GM12892 (cell line): ENCODE results near the gene NPEPPS.
"Not testable (repeated sequence)": the region's sequence is repeated elsewhere in the genome, so short reads cannot be mapped to it uniquely, and the experiment has no call there.

Source experiments
- DNase-seq: peaks from one replicate; pipeline ENCODE4 v3.0.0; 2011; ENCODE audit not compliant: insufficient read length
- FAIRE-seq: peaks from 2 replicates; lab custom pipeline; 2011; peaks lifted over from hg19 to GRCh38; lab: Jason Lieb, UNC
- POLR2A ChIP-seq: IDR thresholded peaks from 2 replicates; pipeline ENCODE4 v1.6.1; 2011; ENCODE audit warnings: low read depth, low read length, control low read depth
- POLR2AphosphoS5 ChIP-seq: IDR thresholded peaks from 2 replicates; pipeline ENCODE4 v1.6.1; 2011; ENCODE audit warnings: low read depth, low read length, control low read depth
- TAF1 ChIP-seq: IDR thresholded peaks from 2 replicates; pipeline ENCODE4 v1.6.1; 2011; ENCODE audit warnings: low read depth, mild to moderate bottlenecking, control low read depth, low read length, borderline replicate concordance

NPEPPS gene

DNA sequence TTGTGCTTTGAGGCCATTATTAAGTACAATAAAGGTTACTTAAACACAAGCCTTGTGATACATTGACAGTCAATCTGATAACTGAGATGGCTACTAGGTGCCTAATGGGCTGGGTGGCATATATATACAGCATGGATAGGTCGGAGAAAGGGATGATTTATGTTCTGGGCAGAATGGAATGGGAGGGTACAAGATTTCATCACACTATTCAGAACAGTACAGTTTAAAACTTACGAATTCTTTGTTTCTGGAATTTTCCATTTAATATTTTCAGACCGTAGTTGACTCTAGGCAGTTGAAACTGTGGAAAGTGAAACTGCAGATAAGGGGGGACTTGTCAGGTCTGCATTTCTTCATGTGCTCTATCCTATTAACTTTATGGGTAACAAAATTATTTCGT lies 23.8 kb downstream of the NPEPPS start:
- not testable (repeated sequence) for FAIRE-seq

GRCh38 chr17:47556108-47556507 lies 25.2 kb downstream of the NPEPPS start:
- not testable (repeated sequence) for FAIRE-seq, DNase-seq

More for the DNA sequence above, 23.8 kb downstream of the NPEPPS start:
- DNase-seq, result not testable (repeated sequence)

DNA sequence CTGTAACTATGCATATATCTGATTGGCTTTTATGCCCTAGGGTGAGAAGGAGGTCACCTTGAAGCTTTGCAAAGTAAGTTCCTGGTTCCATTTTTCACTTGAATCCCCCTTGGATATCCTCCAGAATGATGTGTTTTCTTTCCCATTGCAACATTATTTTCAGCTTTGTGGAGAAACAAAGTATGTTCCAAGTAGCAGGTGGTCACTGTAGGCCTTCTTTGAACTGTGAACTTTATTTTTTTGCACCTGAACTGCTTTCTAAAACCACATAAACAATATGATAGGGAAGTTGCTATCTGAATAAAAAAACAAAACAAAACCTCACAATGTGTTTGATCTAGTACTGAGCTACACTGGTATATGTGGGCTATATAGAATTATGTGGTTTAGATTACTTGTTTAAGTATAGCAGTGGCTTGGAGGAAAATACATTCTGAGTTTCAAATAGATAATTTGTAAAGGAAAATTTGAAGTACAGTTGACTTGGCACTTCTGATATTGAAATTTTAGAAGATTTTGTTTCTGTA lies 29.7 kb downstream of the NPEPPS start:
- FAIRE-seq, DNase-seq: not testable (repeated sequence)

DNA sequence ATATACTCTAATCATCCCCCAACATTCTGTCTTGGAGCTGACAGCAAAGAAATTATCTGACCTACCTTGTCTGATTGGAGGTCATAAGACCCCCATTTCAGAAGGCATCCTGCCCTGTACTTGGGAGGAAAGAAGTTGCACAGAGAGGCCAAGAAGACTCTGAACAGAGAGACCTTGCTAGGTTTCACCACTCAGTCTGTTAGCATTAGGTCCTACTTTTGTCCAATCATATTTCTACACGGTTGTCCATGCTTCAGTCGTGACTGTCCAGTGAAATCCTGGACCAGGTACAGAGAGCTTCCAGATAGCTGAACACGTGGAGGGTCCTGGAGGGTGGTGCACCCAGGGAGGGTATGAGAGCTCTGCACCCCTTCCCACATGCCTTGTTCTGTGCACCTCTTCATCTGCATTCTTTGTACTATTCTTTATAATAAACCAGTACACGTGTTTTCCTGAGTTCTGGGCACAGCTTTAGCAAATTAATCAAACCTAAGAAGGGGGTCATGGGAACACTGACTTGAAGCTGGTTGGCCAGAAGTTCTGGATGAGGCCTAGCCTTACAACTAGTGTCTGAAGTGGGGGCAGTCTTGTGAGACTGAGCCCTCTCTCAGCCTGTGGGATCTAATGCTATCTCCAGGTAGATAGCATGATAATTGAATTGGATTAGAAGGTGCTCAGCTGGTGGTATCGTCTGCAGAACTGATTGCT lies 30.9 kb downstream of the NPEPPS start:
- DNase-seq, FAIRE-seq: not testable (repeated sequence)

DNA sequence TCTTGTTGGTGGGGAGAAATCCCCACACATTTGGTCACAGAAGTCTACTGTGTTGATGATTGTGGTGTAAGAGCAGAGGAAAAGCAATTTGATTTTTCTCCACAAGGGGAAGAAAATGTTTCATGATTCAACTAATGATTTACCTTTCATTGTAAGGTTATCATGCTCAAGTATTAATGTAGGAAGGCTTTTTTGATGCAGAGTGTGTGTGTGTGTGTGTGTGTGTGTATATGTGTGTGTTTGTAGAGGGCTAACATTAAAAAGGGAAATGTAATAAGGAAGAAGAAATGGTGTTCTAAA lies 31.4 kb downstream of the NPEPPS start:
- DNase-seq, result not testable (repeated sequence)
- peak; percentile 33 for FAIRE-seq

DNA sequence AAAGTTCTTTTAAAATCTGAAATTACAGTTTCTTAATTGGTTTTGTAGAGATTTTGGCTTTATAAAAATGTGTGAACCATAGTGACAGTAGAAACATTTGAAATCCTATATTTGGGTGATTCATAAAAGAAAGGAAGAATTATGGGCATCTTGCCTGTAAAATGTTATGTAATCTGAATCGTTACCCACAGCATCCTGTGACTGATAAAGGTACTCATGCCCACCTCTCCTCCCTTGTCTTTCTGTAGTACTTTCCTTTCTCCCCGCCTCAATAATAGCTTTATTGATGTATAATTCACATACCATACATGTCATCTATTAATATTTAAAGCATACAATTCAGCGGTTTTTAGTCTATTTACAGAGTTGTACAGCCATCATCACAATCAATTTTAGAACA lies 36.4 kb downstream of the NPEPPS start:
- not testable (repeated sequence) for DNase-seq, FAIRE-seq

DNA sequence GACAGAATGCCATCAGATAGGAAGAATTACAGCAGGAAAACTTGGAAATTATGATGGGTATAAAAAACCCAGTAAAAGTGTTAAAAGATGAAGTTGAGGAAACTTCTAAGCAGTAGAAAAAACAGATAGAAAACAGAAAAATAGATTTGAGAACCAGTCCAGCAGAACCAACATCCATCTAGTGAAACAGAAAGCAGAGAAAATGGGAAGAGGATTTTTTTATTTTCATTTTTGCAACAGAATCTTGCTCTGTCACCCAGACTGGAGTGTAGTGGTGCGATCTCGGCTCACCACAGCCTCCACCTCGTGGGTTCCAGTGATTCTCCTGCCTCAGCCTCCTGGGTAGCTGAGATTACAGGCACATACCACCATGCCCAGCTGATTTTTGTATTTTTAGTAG lies 41.7 kb downstream of the NPEPPS start:
- FAIRE-seq, DNase-seq: not testable (repeated sequence)

- not testable (repeated sequence) for DNase-seq
Measured at GRCh38 chr17:47582416-47582815, 51.5 kb downstream of the NPEPPS start.

DNA sequence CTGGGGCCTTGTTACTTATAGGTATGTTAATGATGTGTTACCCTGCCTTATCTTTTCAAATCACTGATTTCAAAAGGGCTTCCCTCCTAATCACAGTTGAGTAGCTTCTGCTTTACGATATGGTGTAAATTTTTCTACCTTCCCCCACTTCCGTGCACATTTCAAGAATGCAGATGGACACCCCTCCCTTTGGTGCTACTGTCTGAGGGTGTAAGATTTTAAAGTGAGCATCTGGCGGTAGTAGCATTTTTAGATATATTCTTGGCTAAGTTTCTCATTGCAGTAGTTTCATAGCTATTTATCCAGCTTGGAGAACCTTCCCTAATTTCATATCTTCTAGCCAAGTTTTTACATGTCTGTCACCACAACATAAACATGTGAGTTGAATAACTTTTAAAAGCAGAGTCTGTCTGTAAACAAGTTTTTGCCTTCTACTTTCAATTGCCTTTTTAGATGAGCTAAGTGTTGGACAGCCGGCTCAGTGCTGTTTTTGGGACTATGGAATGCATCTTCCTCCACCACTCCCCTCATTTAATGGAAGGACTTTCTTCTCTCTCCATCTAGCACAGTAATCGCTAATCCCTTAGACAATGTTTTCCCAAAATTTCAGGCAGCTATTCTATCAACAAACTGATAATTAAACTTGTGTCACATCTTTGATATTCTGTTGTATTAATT lies 55.6 kb downstream of the NPEPPS start:
- not testable (repeated sequence) for DNase-seq
- FAIRE-seq, result peak; percentile 5

More at GRCh38 chr17:47582416-47582815, 51.5 kb downstream of the NPEPPS start:
- not testable (repeated sequence) for FAIRE-seq

DNA sequence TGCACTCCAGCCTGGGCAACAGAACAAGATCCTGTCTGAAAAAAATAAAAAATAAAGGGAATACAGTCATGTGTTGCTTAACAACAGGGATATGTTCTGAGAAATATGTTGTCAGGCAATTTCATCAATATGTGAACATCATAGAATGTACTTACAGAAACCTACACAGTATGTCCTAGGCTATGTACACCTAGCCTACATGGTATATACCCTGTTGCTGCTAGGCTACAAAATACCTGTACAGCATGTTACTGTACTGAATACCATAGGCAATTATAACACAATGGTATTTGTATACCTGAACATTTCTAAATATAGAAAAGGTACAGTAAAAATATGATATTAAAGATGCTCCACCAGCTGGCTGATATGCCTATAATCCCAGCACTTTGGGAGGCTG lies 62.6 kb downstream of the NPEPPS start:
- FAIRE-seq, DNase-seq: not testable (repeated sequence)

GRCh38 chr17:47603830-47604597 lies 73.1 kb downstream of the NPEPPS start:
- no peak for TF ChIP-seq POLR2A
- no peak for TF ChIP-seq TAF1
- no peak for TF ChIP-seq POLR2AphosphoS5
- FAIRE-seq (no peak), DNase-seq (no peak)

DNA sequence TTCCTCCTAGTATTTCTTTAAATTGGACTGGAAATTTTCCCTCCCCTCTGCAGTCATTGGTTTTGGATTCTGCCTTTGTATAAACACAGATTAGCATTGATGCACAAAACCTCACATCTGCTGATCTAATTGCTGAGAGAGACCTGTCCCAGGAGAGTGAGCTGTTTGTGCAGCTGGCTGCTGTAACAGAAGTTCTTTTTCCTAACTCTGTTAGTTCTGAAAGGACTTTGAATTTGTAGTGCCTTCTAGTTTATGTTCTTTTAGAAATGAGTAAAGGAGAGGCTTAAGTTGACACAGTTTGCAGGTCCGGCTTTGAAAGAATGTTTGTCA lies 73.7 kb downstream of the NPEPPS start:
- no peak for FAIRE-seq
- no peak for DNase-seq
- TF ChIP-seq POLR2AphosphoS5 (no peak), TAF1 (no peak), POLR2A (no peak)

DNA sequence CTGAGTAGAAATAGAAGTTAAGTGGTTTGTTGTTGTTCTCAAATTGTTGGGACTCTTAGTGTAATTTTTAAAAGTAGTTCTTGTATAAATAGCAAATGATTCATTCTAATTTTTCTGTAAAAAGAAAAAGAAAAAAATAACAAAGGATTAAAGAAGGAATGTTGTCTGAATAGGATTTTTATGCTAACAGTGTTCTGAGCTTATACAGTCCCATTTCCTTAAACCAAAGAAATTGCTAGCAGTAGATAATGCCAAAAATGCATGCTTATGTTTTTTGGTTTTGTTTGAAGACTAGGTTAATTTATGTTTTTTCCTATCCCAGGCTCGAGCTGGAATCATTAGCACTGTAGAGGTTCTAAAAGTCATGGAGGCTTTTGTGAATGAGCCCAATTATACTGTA lies 74.1 kb downstream of the NPEPPS start:
- FAIRE-seq (no peak), DNase-seq (no peak)
- TF ChIP-seq POLR2A, result no peak
- no peak for TF ChIP-seq TAF1
- TF ChIP-seq POLR2AphosphoS5, result no peak

GRCh38 chr17:47607481-47607880 lies 76.6 kb downstream of the NPEPPS start:
- no peak for DNase-seq
- no peak for FAIRE-seq
- TF ChIP-seq TAF1 (no peak), POLR2AphosphoS5 (no peak), POLR2A (no peak)
